ENCODE measurements around the gene CAMK1D. TPM values are rescaled to one million over a fixed set of nuclear protein-coding genes. Genes with fewer than 3 reads are reported as not detected.

The CAMK1D gene
- total RNA-seq, 1 donor from 2014 or later: 7.6 TPM

DNA sequence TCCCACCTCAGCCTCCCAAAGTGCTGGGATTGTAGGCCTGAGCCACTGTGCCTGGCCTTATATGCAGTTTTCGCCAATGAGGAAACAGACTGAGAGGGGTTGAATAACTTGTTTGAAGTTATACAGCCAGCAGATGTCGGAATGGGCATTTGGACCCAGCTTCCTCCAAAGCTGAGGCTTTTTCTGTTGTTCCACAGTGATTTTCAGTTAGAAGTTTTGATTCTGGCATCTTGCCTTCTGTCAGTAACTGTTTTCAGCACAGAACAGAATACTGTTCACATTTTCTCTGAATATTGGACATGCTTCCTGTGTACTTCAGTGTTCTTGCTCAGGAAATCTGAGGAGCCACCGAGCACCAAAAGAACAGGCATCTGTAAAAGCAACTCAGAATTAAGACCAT, 287.2 kb downstream of the CAMK1D start:
- H3K4me1 Mint-ChIP-seq: no peaks in the 10 kb centered on the region
- H3K27me3 Mint-ChIP-seq (ENCODE audit: low read depth): peaks cover 7% of the 10 kb centered on the region
- no peaks in the 10 kb centered on the region for H3K36me3 Mint-ChIP-seq
- no peak overlapping the region for H3K4me3 Mint-ChIP-seq
- peaks cover 4% of the 10 kb centered on the region for H3K9me3 Mint-ChIP-seq
- no peak overlapping the region for H3K27ac Mint-ChIP-seq
- TF ChIP-seq, protein P1, sequence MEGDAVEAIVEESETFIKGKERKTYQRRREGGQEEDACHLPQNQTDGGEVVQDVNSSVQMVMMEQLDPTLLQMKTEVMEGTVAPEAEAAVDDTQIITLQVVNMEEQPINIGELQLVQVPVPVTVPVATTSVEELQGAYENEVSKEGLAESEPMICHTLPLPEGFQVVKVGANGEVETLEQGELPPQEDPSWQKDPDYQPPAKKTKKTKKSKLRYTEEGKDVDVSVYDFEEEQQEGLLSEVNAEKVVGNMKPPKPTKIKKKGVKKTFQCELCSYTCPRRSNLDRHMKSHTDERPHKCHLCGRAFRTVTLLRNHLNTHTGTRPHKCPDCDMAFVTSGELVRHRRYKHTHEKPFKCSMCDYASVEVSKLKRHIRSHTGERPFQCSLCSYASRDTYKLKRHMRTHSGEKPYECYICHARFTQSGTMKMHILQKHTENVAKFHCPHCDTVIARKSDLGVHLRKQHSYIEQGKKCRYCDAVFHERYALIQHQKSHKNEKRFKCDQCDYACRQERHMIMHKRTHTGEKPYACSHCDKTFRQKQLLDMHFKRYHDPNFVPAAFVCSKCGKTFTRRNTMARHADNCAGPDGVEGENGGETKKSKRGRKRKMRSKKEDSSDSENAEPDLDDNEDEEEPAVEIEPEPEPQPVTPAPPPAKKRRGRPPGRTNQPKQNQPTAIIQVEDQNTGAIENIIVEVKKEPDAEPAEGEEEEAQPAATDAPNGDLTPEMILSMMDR (IDR thresholded peaks at IDR 0.05; ENCODE audit: unreplicated experiment): no peak
- DNase-seq (ENCODE audit: low spot score in 2 of 2, unreplicated experiment in 2 of 2): no peak

DNA sequence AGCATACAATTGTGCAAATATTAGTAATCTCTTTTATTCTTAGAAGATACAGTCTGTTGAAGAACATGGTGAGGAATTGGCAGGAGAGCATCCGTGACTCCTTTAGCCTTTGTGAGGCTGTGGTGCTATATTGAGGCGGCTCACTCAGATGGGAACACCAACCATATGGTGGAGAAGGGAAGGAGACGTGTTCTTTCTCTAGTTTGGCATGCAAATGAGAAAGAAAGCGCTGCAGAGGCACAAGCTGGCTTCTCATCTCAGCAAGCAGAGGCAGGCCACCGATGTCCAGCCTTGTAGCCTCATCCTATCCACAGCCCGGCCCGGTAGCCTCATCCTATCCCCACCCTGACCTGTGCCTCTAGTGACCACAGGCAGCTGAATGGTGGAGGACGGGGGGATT, 288.3 kb downstream of the CAMK1D start:
- H3K36me3 Mint-ChIP-seq: no peaks in the 10 kb centered on the region
- no peak for DNase-seq (ENCODE audit: low spot score in 2 of 2, unreplicated experiment in 2 of 2)
- H3K4me1 Mint-ChIP-seq: no peaks in the 10 kb centered on the region
- H3K9me3 Mint-ChIP-seq: no peaks in the 10 kb centered on the region
- peaks cover 7% of the 10 kb centered on the region for H3K27me3 Mint-ChIP-seq (ENCODE audit: low read depth)
- H3K27ac Mint-ChIP-seq: no peak overlapping the region
- TF ChIP-seq, protein P1 (IDR thresholded peaks at IDR 0.05; ENCODE audit: unreplicated experiment): no peak
- no peak overlapping the region for H3K4me3 Mint-ChIP-seq

DNA sequence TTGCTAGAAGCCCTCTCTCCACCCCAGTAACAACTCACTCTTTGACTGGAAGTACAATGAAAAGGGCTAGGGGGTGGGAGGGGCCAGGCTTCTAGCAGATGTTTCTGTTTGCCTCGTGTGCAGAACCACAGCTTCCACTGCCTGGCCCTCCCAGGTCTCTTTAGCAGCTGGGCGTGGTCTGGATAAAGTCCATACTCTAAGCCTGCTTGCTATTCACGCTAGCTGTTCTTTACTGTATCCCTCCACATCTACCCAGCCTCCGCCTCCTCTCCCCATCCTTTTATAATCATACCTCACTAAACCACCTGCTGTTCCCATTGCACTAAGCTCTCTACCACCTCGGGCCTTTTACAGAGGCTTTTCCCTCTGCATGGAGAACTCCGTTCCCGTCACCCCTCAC, 288.8 kb downstream of the CAMK1D start:
- H3K4me3 Mint-ChIP-seq: no peak overlapping the region
- DNase-seq (ENCODE audit: low spot score in 2 of 2, unreplicated experiment in 2 of 2): no peak
- H3K4me1 Mint-ChIP-seq: no peaks in the 10 kb centered on the region
- no peaks in the 10 kb centered on the region for H3K9me3 Mint-ChIP-seq
- H3K36me3 Mint-ChIP-seq: no peaks in the 10 kb centered on the region
- TF ChIP-seq, protein P1 (IDR thresholded peaks at IDR 0.05; ENCODE audit: unreplicated experiment): no peak
- H3K27me3 Mint-ChIP-seq (ENCODE audit: low read depth): peaks cover 7% of the 10 kb centered on the region
- H3K27ac Mint-ChIP-seq: no peak overlapping the region

DNA sequence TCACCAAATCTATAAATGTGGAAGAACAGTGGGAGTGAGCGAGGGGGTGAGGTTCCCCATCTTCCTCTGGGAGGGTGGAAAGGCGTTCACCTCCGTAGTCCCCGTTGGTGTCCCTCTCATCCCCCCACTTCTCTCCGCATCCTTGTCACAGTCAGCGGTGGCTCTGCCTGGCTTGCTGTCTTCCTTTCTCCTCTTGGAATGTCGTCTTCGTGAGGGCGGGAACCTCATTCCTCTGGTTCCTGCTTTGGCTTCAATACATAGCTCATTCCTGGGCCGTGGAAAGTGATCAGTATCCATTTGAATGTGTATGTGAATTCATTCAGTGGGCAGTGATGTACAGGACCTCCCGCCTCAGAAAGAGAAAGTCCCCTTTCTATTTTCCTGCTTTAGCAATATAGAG, 289.4 kb downstream of the CAMK1D start:
- H3K9me3 Mint-ChIP-seq: no peaks in the 10 kb centered on the region
- peaks cover 7% of the 10 kb centered on the region for H3K27me3 Mint-ChIP-seq (ENCODE audit: low read depth)
- TF ChIP-seq, protein P1 (IDR thresholded peaks at IDR 0.05; ENCODE audit: unreplicated experiment): no peak
- no peak for DNase-seq (ENCODE audit: low spot score in 2 of 2, unreplicated experiment in 2 of 2)
- H3K27ac Mint-ChIP-seq: no peak overlapping the region
- H3K4me3 Mint-ChIP-seq: no peak overlapping the region
- no peaks in the 10 kb centered on the region for H3K36me3 Mint-ChIP-seq
- H3K4me1 Mint-ChIP-seq: no peaks in the 10 kb centered on the region

DNA sequence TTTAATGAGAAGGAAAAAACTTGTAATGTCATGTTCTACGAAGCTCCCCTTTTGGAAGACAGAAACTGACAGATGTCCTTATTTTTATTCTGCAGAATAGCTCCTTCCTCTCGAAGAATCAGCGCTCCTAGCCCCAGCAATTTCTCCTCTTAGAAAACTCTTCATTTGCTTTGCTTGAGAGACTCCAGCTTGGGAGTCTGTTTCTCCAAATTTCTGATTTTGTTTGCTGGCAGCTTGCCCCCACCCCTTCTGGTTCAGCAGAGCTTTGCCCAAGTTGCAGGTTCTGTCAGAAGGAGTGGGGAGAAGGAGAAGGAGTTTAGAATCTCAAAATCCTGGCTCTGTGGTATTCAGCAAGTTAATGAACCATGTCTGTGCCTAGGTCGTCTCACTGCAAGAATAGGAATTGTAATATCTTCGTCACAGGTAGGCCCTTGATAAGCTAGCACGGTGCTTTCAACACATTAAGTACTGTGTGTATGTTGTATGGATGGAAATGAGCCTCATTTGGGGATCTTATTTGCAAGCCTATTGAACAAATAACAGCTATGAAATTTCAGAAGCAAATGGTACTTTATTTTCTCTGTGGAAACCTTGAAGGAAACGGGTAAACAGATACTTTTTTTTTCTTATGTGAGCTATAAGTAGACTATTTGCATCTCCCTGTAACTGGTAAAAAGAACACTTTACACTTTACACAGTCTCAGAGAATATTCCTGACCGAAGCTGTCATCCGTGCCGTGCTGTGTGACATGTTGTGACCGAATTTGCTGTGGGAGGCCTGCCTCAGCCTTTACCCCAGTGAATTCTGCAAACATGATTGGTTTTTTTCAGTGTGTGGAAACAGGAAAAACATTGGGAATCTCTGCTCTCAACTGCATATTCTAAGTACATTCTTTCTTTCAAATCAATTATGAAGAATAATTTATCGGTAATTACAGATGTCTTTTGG, 290.9 kb downstream of the CAMK1D start:
- Mint-ChIP-seq H3K27me3 (ENCODE audit: low read depth) (peaks cover 14% of the 10 kb centered on the region), H3K9me3 (no peaks in the 10 kb centered on the region), H3K4me1 (no peaks in the 10 kb centered on the region), H3K27ac (no peak overlapping the region), H3K36me3 (no peaks in the 10 kb centered on the region), H3K4me3 (no peak overlapping the region)
- no peak for DNase-seq (ENCODE audit: low spot score in 2 of 2, unreplicated experiment in 2 of 2)
- TF ChIP-seq, protein P1 (IDR thresholded peaks at IDR 0.05; ENCODE audit: unreplicated experiment): no peak

Measured in mesothelial cell of epicardium (in vitro differentiated cells).